GM18858 (cell line): ENCODE data around the gene ZNF207.
A peak's percentile ranks its signal among the peaks of the same experiment; 100 is the strongest.
"Not testable (repeated sequence)": the region's sequence is repeated elsewhere in the genome, so short reads cannot be mapped to it uniquely, and the experiment has no call there.

ENCODE experiments used
- ATAC-seq: cut with Tn5 transposase; IDR thresholded peaks from one replicate; pipeline ENCODE4 v1.9.1; 2021; ENCODE audit not compliant: unreplicated experiment

Gene ZNF207

GRCh38 chr17:32333187-32333586, 16.8 kb upstream of the ZNF207 start:
- no peak for ATAC-seq

GRCh38 chr17:32335046-32335445, 14.9 kb upstream of the ZNF207 start:
- no peak for ATAC-seq

- no peak for ATAC-seq
Measured at GRCh38 chr17:32335687-32336086, 14.3 kb upstream of the ZNF207 start.

GRCh38 chr17:32341141-32341856, 8.7 kb upstream of the ZNF207 start:
- no peak for ATAC-seq

- ATAC-seq = peak; percentile 65
Measured at GRCh38 chr17:32341857-32342602, 7.9 kb upstream of the ZNF207 start, which contains the start of gene C17orf75. Gene C17orf75 (minus strand): TSS chr17:32342173. CDS start chr17:32342139, 34 bp downstream.

- ATAC-seq = no peak
Measured at GRCh38 chr17:32342603-32343325, 7.2 kb upstream of the ZNF207 start.

GRCh38 chr17:32345951-32346600, 3.9 kb upstream of the ZNF207 start:
- ATAC-seq = no peak

GRCh38 chr17:32348483-32348800, 1.5 kb upstream of the ZNF207 start:
- ATAC-seq = no peak

- no peak for ATAC-seq
Measured at GRCh38 chr17:32349503-32349853, 479 bp upstream of the ZNF207 start.

- no peak for ATAC-seq
Measured at GRCh38 chr17:32350666-32351418, 885 bp downstream of the ZNF207 start.

- ATAC-seq = not testable (repeated sequence)
Measured at GRCh38 chr17:32352734-32353133, 2.8 kb downstream of the ZNF207 start.

- no peak for ATAC-seq
Measured at GRCh38 chr17:32355649-32356377, 5.9 kb downstream of the ZNF207 start.

GRCh38 chr17:32356378-32356743, 6.4 kb downstream of the ZNF207 start:
- no peak for ATAC-seq

- no peak for ATAC-seq
Measured at GRCh38 chr17:32356750-32357149, 6.8 kb downstream of the ZNF207 start.

GRCh38 chr17:32357615-32358014, 7.7 kb downstream of the ZNF207 start:
- no peak for ATAC-seq

GRCh38 chr17:32361270-32361669, 11.3 kb downstream of the ZNF207 start:
- no peak for ATAC-seq

- no peak for ATAC-seq
Measured at GRCh38 chr17:32370426-32370825, 20.5 kb downstream of the ZNF207 start.

GRCh38 chr17:32382526-32383223, 32.7 kb downstream of the ZNF207 start:
- ATAC-seq = no peak

- no peak for ATAC-seq
Measured at GRCh38 chr17:32383926-32384434, 34.0 kb downstream of the ZNF207 start.
